PC-3 (cell line): Measurements from ENCODE around the gene TFIP11.

Source experiments
- EZH2 ChIP-seq: fragments of 300-600 bp; sonication (generic); IDR thresholded peaks from one replicate; pipeline ENCODE4 v1.6.1; 2017; ENCODE audit warnings: antibody characterized with exemption, mild to moderate bottlenecking, low read length; ENCODE audit not compliant: unreplicated experiment
- EZH2phosphoT487 ChIP-seq: fragments of 300-600 bp; sonication (generic); IDR thresholded peaks from 2 replicates; pipeline ENCODE4 v1.6.1; 2018; ENCODE audit warnings: mild to moderate bottlenecking, antibody characterized with exemption, low read length, borderline replicate concordance
- TF ChIP-seq, protein P1 (sequence below): fragments of 300-600 bp; sonication (generic); conservative IDR thresholded peaks from 2 replicates; pipeline ENCODE4 v1.5.1; 2017; ENCODE audit warnings: antibody characterized with exemption, low read depth, mild to moderate bottlenecking, low read length

DNA sequence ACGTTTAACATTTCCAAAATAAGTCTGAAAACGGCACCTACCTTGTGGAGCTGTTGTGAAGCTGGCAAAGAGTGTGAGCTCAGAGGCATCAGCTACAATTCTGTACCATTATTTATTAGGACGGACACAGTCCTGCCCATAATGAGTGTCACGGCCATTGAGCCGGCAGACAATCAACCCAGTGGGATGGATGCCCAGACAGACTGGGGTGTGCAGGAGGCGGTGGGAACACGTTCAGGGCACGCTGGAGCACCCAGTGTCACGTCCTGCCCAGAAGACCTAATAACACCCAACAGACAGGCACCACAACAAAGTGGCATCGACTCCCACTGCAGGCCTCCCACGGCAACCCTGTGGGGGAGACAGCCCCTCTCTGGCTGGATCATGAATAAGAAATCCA lies 43.2 kb upstream of the TFIP11 start:
- TF ChIP-seq, protein P1, sequence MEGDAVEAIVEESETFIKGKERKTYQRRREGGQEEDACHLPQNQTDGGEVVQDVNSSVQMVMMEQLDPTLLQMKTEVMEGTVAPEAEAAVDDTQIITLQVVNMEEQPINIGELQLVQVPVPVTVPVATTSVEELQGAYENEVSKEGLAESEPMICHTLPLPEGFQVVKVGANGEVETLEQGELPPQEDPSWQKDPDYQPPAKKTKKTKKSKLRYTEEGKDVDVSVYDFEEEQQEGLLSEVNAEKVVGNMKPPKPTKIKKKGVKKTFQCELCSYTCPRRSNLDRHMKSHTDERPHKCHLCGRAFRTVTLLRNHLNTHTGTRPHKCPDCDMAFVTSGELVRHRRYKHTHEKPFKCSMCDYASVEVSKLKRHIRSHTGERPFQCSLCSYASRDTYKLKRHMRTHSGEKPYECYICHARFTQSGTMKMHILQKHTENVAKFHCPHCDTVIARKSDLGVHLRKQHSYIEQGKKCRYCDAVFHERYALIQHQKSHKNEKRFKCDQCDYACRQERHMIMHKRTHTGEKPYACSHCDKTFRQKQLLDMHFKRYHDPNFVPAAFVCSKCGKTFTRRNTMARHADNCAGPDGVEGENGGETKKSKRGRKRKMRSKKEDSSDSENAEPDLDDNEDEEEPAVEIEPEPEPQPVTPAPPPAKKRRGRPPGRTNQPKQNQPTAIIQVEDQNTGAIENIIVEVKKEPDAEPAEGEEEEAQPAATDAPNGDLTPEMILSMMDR: no peak
- TF ChIP-seq EZH2phosphoT487 (no peak), EZH2 (no peak)
